Large intestine (tissue), 3 donors: ENCODE data around the gene CEMIP. TPM values are rescaled to one million over a fixed set of nuclear protein-coding genes. Genes with fewer than 3 reads are reported as not detected.

Source experiments
- DNase-seq, 2 donors: peaks; one replicate each; pipeline versions ENCODE4 v3.0.0 to v3.0.0-alpha.2; 2013
- H3K27ac ChIP-seq: one replicate; pipeline ENCODE4 v1.5.1; 2013; ENCODE audit warnings: low read length
- H3K27me3 ChIP-seq: 2 replicates; pipeline ENCODE4 v1.6.1; 2013; ENCODE audit warnings: low read length; ENCODE audit not compliant: control insufficient read depth, insufficient read depth
- H3K36me3 ChIP-seq: 2 replicates; pipeline ENCODE4 v1.6.1; 2013; ENCODE audit warnings: low read length; ENCODE audit not compliant: control insufficient read depth, insufficient read depth
- H3K4me1 ChIP-seq: one replicate; pipeline ENCODE4 v1.6.1; 2013; ENCODE audit warnings: low read length; ENCODE audit not compliant: control insufficient read depth, insufficient read depth
- H3K4me3 ChIP-seq: one replicate; pipeline ENCODE4 v1.5.1; 2013; ENCODE audit warnings: low read length
- H3K9me3 ChIP-seq: one replicate; pipeline ENCODE4 v1.6.1; 2013; ENCODE audit warnings: mild to moderate bottlenecking, low read depth, low read length, moderate library complexity; ENCODE audit not compliant: control insufficient read depth
- WGBS: methylation state at CpG from one replicate; pipeline ENCODE4 v1.1.5; 2013; ENCODE audit warnings: low lambda C conversion rate; ENCODE audit not compliant: insufficient coverage; 5-methylcytosine and 5-hydroxymethylcytosine counted together
- polyA plus RNA-seq: library from polyadenylated mRNA; unstranded; fragments of 120-200 nt; gene quantifications from one replicate; pipeline ENCODE4 v1.2.1, GENCODE V29; 2013

CEMIP gene
- polyA plus RNA-seq, 1 donor = 2.5 TPM

GRCh38 chr15:80801891-80802680 lies 22.9 kb downstream of the CEMIP start:
- H3K9me3 ChIP-seq = no peaks in the 10 kb centered on the region
- H3K27ac ChIP-seq = no peak overlapping the region
- H3K36me3 ChIP-seq = no peaks in the 10 kb centered on the region
- no peak overlapping the region for H3K4me3 ChIP-seq
- no peak for DNase-seq
- WGBS = no CpG with 5 or more reads among the region's 10 CpGs
- H3K4me1 ChIP-seq = no peaks in the 10 kb centered on the region
- peaks cover 3% of the 10 kb centered on the region for H3K27me3 ChIP-seq

- Histone ChIP-seq H3K9me3 (no peaks in the 10 kb centered on the region), H3K27me3 (peaks cover 3% of the 10 kb centered on the region), H3K27ac (no peak overlapping the region), H3K36me3 (no peaks in the 10 kb centered on the region), H3K4me1 (no peaks in the 10 kb centered on the region), H3K4me3 (no peak overlapping the region)
- no CpG with 5 or more reads among the region's 7 CpGs for WGBS
- DNase-seq = no peak
Observed at GRCh38 chr15:80803580-80804525, 24.7 kb downstream of the CEMIP start.

- DNase-seq = no peak
- no CpG with 5 or more reads among the region's 10 CpGs for WGBS
- H3K27ac ChIP-seq = no peak overlapping the region
Observed at GRCh38 chr15:80804970-80805495, 25.9 kb downstream of the CEMIP start.

GRCh38 chr15:80811781-80812315 lies 32.7 kb downstream of the CEMIP start:
- WGBS = no CpG with 5 or more reads among the region's 9 CpGs
- Histone ChIP-seq H3K4me3 (no peak overlapping the region), H3K4me1 (no peaks in the 10 kb centered on the region), H3K36me3 (no peaks in the 10 kb centered on the region), H3K27me3 (no peaks in the 10 kb centered on the region), H3K9me3 (no peaks in the 10 kb centered on the region), H3K27ac (no peak overlapping the region)
- DNase-seq = no peak

More at GRCh38 chr15:80804970-80805495, 25.9 kb downstream of the CEMIP start:
- Histone ChIP-seq H3K27me3 (peaks cover 3% of the 10 kb centered on the region), H3K4me1 (no peaks in the 10 kb centered on the region), H3K36me3 (no peaks in the 10 kb centered on the region), H3K4me3 (no peak overlapping the region), H3K9me3 (no peaks in the 10 kb centered on the region)

GRCh38 chr15:80815106-80815505 lies 35.9 kb downstream of the CEMIP start:
- Histone ChIP-seq H3K4me3 (no peak overlapping the region), H3K27me3 (no peaks in the 10 kb centered on the region), H3K4me1 (no peaks in the 10 kb centered on the region), H3K27ac (no peak overlapping the region), H3K36me3 (no peaks in the 10 kb centered on the region), H3K9me3 (no peaks in the 10 kb centered on the region)
- no peak for DNase-seq
- WGBS = 80% methylated on average over 1 of the region's 4 CpGs

GRCh38 chr15:80816049-80816653 lies 37.0 kb downstream of the CEMIP start:
- H3K9me3 ChIP-seq = no peaks in the 10 kb centered on the region
- H3K36me3 ChIP-seq = no peaks in the 10 kb centered on the region
- H3K4me3 ChIP-seq = no peak overlapping the region
- no CpG with 5 or more reads among the region's 3 CpGs for WGBS
- H3K27me3 ChIP-seq = no peaks in the 10 kb centered on the region
- H3K4me1 ChIP-seq = no peaks in the 10 kb centered on the region
- no peak overlapping the region for H3K27ac ChIP-seq
- DNase-seq = no peak

- WGBS = 64% methylated on average over 2 of the region's 4 CpGs
- no peak overlapping the region for H3K27ac ChIP-seq
- no peaks in the 10 kb centered on the region for H3K4me1 ChIP-seq
- no peak for DNase-seq
- H3K9me3 ChIP-seq = no peaks in the 10 kb centered on the region
- no peak overlapping the region for H3K4me3 ChIP-seq
- no peaks in the 10 kb centered on the region for H3K36me3 ChIP-seq
- H3K27me3 ChIP-seq = no peaks in the 10 kb centered on the region
Observed at GRCh38 chr15:80816936-80817335, 37.8 kb downstream of the CEMIP start.

- WGBS = no CpG with 5 or more reads among the region's 3 CpGs
- DNase-seq = no peak
- Histone ChIP-seq H3K9me3 (no peaks in the 10 kb centered on the region), H3K27me3 (no peaks in the 10 kb centered on the region), H3K4me3 (no peak overlapping the region), H3K36me3 (no peaks in the 10 kb centered on the region), H3K27ac (no peak overlapping the region), H3K4me1 (no peaks in the 10 kb centered on the region)
Observed at GRCh38 chr15:80817901-80818300, 38.7 kb downstream of the CEMIP start.

GRCh38 chr15:80819001-80819400 lies 39.8 kb downstream of the CEMIP start:
- H3K4me3 ChIP-seq = no peak overlapping the region
- no peaks in the 10 kb centered on the region for H3K27me3 ChIP-seq
- H3K27ac ChIP-seq = no peak overlapping the region
- H3K9me3 ChIP-seq = no peaks in the 10 kb centered on the region
- H3K4me1 ChIP-seq = no peaks in the 10 kb centered on the region
- no peak for DNase-seq
- no peaks in the 10 kb centered on the region for H3K36me3 ChIP-seq

- DNase-seq = no peak
- no peaks in the 10 kb centered on the region for H3K27me3 ChIP-seq
- no peaks in the 10 kb centered on the region for H3K36me3 ChIP-seq
- no peak overlapping the region for H3K27ac ChIP-seq
- no peak overlapping the region for H3K4me3 ChIP-seq
- no peaks in the 10 kb centered on the region for H3K9me3 ChIP-seq
- H3K4me1 ChIP-seq = no peaks in the 10 kb centered on the region
- WGBS = no CpG with 5 or more reads among the region's 3 CpGs
Observed at GRCh38 chr15:80820092-80820491, 40.9 kb downstream of the CEMIP start.
